T-helper 1 cell treated with Interleukin-12 subunit alpha and Interleukin-12 subunit beta and Interleukin-4 antibody, amounts not matched to agents 30 ng/mL and 1 ng/mL, for 36 hours (primary cell): ENCODE measurements around the gene VPS16. TPM values are rescaled to one million over a fixed set of nuclear protein-coding genes. Genes with fewer than 3 reads are reported as not detected.

Experiments used
- intact Hi-C: fragments of 100-400 bp; cut with micrococcal nuclease; formaldehyde crosslinking; loops from one replicate; pipeline ENCODE4 v1.15.1; 2024
- total RNA-seq: library from RNA; stranded (reverse); gene quantifications from 2 replicates; pipeline ENCODE4 v1.2.3, GENCODE V29; 2022

Gene VPS16
- total RNA-seq, 1 donor from 2014 or later: 61.1 TPM

GRCh38 chr20:2867081-2867864 is 26.7 kb downstream of the VPS16 start:
- intact Hi-C loops: no loop called here

DNA sequence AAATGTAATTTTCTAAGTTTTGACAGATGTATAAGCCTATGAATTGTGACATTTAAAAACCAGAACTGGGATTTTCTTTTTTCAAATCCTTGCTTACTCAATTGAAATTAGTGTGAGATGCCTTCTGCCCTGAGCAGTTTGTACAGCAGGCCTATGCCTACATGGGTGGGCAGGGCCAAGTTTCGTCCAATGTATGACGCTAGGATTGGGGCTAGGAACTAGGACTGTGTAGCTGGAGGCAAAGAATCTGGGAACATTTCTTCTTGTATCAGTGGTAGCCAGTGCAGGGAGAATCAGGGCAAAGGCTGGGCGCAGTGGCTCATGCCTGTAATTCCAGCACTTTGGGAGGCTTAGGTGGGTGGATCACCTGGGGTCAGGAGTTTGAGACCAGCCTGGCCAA is 28.8 kb downstream of the VPS16 start:
- intact Hi-C loops: no loop called here

DNA sequence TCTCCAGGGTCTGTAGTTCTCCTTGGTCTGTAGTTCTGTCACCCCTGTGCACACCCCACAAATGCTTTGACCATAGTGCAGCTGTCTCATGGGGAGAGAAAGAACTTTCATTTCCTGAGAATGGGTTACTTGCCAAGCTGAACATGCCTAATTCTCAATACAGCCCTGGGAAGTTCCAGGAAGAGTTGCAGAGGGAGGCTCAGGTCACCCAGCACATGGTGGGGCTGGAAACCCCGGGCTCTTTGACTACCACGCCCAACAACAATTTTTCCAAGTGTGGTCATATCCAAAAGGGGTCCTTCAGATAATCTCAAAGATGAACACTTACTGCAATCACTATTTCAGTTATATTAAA is 30.5 kb downstream of the VPS16 start:
- intact Hi-C loops: loop anchor here (1.0 to 5.0 kb wide), 4 partner anchors 129 to 399 kb away; partner anchors contain the start of genes SNRPB and ZNF343

GRCh38 chr20:2871661-2872458 is 31.3 kb downstream of the VPS16 start:
- intact Hi-C loops: loop anchor here (1.0 to 5.0 kb wide), 6 partner anchors 19 to 400 kb away; partner anchors contain the start of genes SNRPB and ZNF343

DNA sequence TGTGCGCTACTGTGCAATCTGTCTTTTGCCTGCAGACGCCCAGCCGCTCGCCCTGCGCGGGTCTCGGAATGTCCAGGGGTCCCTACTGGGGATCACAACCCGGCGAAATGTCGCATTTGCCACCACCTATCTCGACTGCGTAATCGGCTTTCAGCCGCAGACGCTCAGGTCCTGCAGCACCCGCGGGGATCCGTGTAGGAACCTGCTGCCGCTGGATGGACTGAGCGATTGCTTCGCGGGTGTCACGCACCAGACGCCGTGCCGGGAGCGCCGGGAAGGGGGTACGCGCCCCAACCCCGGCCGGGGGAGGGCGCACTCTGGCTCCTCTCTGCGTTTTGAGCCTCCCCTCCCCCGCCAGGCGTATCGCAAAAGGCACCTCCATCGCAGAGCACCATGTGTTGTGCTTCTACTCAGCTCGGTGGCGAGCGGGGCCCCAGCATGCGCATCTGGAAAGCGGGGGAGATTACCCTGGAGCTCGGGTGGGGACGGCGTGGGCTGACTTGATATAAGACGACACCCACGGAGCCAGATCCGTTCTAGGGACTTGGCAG is 32.0 kb downstream of the VPS16 start:
- intact Hi-C loops: loop anchor here (1.0 to 5.0 kb wide), 10 partner anchors 20 to 400 kb away; partner anchors contain the start of genes NOP56, PCED1A, SNRPB and VPS16

GRCh38 chr20:2873010-2873746 is 32.6 kb downstream of the VPS16 start, which contains the start of gene PTPRA:
Gene PTPRA (plus strand): TSS chr20:2873481. CDS start chr20:2964278, 90,797 bp downstream.
- intact Hi-C loops: loop anchor here (1.0 to 5.0 kb wide), 10 partner anchors 20 to 401 kb away; partner anchors contain the start of genes NOP56, PCED1A, SNRPB and VPS16

GRCh38 chr20:2873747-2874041 is 33.1 kb downstream of the VPS16 start:
- intact Hi-C loops: loop anchor here (1.0 to 5.0 kb wide), 10 partner anchors 21 to 401 kb away; partner anchors contain the start of genes NOP56, PCED1A, SNRPB and VPS16

DNA sequence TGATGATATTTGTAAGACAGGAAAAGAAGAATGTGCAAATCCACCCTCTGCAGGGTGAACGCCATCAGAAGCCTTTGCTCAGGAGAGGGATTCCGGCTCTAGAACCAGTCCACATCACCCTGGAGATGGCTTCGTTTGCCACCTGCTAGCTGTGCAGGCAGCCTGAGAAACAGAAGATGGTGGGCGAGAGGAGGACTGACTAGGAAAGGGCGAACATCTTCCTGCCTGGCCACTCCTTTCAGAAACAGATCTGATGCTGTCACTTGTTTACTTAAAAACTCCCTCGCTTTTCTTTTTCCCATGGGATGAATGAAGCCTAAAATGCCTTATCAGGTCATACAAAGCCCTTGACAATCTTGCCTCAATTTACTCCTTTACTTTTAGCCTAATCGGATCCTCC is 33.9 kb downstream of the VPS16 start:
- intact Hi-C loops: loop anchor here (5.0 kb wide), 3 partner anchors 132 to 402 kb away; partner anchors contain the start of genes SNRPB and ZNF343

DNA sequence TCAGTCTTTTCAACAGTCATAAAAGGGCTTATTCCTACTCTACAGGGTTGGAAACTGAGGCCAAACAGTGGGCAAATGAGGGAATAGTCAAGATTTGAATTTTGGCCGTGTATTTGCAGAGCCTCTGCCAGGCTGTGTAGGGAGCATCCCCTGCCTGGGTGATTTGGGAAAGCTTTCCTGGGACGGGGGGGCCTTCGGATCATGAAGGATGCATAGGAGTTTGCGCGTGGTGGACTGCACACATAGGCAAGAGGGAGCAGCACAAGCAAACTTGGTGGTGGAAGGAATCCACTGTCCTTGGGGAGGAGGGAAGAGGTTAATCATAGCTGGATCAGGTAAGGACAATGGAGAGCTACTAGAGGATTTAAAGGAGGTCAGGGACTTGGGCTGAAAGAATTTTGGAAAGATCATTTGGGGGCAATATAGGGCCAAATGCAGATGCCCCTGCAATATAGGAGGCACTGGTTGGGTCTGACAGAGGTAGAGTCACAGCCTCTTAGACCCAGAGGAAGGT is 35.2 kb downstream of the VPS16 start:
- intact Hi-C loops: no loop called here

- intact Hi-C loops: no loop called here
Measured at GRCh38 chr20:2878515-2878914, 38.0 kb downstream of the VPS16 start.

DNA sequence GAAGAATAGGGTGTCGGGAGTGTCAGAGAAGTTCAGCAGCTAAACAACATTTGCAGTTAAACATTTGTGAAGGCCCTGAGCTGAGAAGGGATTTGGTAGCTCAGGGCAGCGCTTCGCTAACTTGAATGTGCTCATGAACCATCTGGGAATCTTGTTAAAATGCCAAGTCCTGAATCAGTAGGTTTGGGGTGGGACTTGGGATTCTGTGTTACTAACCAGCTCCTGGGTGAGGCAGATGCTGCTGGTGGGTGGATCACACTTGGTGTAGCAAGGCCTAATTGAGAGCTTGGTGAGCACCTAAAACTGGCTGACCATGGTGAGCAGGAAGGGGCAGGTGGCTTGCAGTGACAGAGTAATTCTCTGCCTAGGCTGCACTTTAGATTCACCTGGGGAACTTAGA is 38.6 kb downstream of the VPS16 start:
- intact Hi-C loops: no loop called here

DNA sequence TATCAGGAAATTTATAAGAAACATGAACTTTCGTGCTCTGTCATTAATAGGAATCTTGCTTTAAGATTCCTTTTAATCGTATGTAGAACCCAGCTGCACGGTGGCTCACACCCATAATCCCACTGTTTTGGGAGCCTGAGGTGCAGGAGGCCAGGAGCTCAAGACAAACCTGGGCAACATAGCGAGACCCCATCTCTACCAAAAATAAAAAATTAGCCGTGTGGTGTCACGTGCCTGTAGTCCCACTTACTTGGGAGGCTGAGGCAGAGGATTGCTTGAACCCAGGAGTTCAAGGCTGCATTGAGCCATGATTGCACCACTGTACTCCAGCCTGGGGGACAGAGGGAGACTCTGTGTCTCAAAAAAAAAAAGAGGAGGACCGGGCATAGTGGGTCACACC is 40.1 kb downstream of the VPS16 start:
- intact Hi-C loops: loop anchor here (5.0 kb wide), 1 partner anchor 37 kb away; no protein-coding TSS in a partner anchor

DNA sequence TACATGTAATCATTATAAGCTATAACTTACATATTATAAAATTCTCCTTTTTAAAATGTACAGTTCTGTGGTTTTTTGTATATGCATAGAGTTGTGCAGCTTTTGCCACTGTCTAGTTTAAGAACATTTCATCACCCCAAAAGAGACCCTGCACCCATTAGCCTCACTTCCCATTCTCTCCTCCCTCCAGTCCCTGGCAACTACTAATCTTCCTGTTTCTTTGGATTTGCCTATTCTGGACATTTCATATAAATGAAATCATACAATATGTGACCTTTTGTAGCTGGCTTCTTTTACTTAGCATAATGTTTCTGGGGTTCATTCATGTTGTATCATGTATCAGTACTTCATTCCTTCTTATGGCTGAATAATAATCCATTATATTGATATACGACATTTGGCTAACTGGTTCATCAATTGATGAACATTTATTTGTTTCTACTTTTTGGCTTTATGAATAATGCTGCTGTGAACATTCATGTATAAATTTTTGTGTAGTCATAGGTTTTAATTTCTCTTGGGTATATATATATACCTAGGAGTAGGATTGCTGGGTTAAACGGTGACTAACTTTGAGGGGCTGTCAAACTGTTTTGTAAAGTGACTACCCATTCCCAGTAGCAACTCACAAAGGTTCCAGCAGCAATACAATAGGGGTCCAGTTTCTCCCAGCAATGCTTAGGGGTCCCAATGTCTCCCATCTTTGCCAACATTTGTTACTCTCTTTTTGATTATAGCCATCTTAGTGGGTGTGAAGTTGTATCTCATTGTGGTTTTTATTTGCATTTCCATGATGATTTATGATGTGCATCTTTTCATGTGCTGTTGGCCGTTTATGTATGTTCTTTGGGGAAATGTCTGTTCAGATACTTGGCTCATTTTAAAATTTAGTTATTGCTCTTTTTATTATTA is 43.4 kb downstream of the VPS16 start:
- intact Hi-C loops: loop anchor here (5.0 kb wide), 1 partner anchor 33 kb away; no protein-coding TSS in a partner anchor

DNA sequence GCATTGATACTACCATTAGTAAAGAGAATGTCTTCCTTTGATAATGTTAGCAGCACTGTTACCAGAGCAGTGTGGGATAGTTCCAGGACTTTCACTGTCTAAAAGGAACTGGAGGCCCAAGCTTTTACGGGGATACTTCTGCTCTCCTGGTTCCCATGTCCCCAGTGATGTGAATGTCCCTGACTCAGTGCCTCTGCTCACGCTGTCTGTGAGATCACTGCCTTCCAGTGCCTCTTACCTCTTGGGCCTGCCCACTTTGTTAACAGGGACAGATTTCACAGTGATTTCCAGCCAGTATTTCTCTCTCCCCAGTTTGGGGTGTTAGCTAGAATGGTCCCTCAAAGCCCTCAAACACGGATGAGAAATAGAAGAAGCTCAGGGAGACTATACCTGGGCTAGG is 47.2 kb downstream of the VPS16 start:
- intact Hi-C loops: no loop called here

GRCh38 chr20:2888224-2888955 is 47.8 kb downstream of the VPS16 start:
- intact Hi-C loops: no loop called here

DNA sequence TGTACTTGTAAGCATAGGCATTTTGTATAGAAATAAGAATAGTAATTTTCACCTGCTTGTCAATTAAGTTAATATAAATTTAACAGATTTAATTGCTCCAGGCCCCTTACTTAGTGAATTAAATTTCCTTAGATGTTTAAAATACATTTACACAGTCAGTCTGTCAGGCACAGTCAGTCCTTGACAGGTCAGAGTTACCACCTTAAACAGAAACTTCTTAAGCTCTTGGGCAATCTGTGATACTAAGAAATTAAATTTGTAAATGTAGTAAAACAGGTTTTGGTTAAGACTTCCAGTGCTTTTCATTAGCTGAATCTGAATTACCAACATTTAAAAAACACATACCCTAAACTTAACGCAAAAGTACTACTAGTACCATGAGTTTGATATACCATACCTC is 48.7 kb downstream of the VPS16 start:
- intact Hi-C loops: no loop called here

- intact Hi-C loops: no loop called here
Measured at GRCh38 chr20:2889797-2890196, 49.3 kb downstream of the VPS16 start.

DNA sequence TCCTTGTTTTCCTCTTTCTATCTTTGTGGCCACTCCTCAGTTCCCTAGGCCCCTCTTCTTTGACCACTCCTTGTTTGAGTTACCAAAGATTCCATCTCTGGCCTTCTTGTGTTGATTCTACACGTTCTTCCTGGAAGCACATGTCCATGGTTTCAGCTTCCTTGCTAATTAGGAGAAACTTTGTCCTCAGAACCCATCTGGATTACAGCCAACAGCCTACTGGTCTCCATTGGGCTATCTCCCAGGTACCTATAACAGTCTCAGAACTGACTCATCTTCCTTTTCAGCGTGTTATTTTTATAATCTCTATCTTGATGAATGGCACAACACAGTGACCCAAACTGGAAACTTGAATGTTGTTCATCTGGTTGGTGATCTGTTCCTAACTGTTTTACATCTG is 50.2 kb downstream of the VPS16 start:
- intact Hi-C loops: no loop called here

- intact Hi-C loops: no loop called here
Measured at GRCh38 chr20:2891343-2891742, 50.8 kb downstream of the VPS16 start.
